Measurements from ENCODE around the gene ITGB1.
"Not testable (repeated sequence)": the region's sequence is repeated elsewhere in the genome, so short reads cannot be mapped to it uniquely, and the experiment has no call there.

ITGB1 gene

GRCh38 chr10:32911285-32912016, 46.6 kb downstream of the ITGB1 start:
- no peak overlapping the region for H3K4me3 ChIP-seq (ENCODE audit: low read length)
- no peak for DNase-seq (ENCODE audit: low read depth)
- TF ChIP-seq CTCF (conservative IDR thresholded peaks at IDR 0.05; ENCODE audit: low read length): no peak

DNA sequence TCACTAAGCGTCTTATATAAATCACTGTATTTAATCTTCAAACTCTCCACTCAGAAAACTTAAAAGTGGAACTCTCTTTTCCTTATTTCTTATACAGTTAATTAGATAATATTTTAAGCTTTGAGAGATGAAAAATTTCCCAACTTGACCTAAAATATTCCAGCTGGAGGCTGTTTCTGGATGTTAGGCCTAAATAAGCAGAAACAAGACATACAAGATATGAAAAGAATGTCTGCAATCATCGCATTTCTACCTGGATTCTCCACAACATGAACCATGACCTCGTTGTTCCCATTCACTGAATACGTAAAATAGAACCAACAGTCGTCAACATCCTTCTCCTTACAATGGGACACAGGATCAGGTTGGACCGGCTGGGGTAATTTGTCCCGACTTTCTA, 48.1 kb downstream of the ITGB1 start:
- DNase-seq (ENCODE audit: low read depth); H3K4me3 ChIP-seq (ENCODE audit: low read length): not testable (repeated sequence)

- DNase-seq (ENCODE audit: low read depth): peak; percentile 54
- no peak for TF ChIP-seq CTCF (conservative IDR thresholded peaks at IDR 0.05; ENCODE audit: low read length)
Measured at GRCh38 chr10:32909456-32909855, 48.6 kb downstream of the ITGB1 start.

DNA sequence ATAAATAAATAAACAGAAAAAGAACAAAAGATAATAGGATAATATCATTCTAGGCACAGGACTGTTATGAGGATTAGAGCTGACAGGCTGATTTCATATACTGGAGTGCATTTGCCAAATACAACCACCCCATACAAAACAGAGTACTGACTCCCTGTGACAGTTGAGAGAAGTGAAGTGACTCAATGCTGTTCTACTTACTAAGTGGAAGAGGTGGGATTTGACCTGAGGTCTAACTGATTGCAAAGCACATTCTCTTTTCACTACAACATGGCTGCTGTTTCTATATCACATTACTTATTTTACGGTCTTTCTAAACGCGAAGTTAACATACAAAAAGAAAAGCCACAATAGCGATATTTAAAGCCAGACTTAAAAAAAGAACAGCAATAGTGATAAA, 51.4 kb downstream of the ITGB1 start:
- no peak overlapping the region for H3K4me3 ChIP-seq (ENCODE audit: low read length)
- no peak for TF ChIP-seq CTCF (conservative IDR thresholded peaks at IDR 0.05; ENCODE audit: low read length)
- no peak for DNase-seq (ENCODE audit: low read depth)

More at GRCh38 chr10:32909456-32909855, 48.6 kb downstream of the ITGB1 start:
- H3K4me3 ChIP-seq (ENCODE audit: low read length): no peak overlapping the region

- no peak for TF ChIP-seq CTCF (conservative IDR thresholded peaks at IDR 0.05; ENCODE audit: low read length)
- H3K4me3 ChIP-seq (ENCODE audit: low read length): no peak overlapping the region
- peak; percentile 44 for DNase-seq (ENCODE audit: low read depth)
Measured at GRCh38 chr10:32905466-32905865, 52.6 kb downstream of the ITGB1 start.

DNA sequence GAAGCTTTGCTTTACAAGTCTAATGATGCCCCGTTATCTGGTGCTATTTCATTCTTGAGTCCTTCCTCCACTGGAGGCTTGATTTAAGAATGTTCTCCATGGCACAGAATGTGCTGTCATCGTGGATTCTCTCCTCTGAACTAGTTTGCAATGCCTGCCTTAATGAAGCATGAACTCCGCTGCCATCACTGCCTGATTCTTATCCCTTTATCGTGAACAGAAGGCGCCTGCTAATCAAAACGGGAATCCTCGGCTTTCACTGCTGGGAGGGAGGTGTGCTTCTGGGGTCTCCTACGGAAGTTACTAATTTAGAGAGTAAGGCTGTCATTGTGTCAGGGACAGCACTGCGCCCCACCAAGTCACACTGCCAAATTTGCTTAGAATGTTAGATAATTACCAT, 56.2 kb downstream of the ITGB1 start:
- no peak for TF ChIP-seq CTCF (conservative IDR thresholded peaks at IDR 0.05; ENCODE audit: low read length)
- H3K4me3 ChIP-seq (ENCODE audit: low read length): no peak overlapping the region
- no peak for DNase-seq (ENCODE audit: low read depth)

- DNase-seq (ENCODE audit: low read depth); H3K4me3 ChIP-seq (ENCODE audit: low read length): not testable (repeated sequence)
Measured at GRCh38 chr10:32895200-32895968, 62.6 kb downstream of the ITGB1 start.

Data from AG10803 (cell line).